Measurements from ENCODE around the gene EEPD1. TPM values are rescaled to one million over a fixed set of nuclear protein-coding genes. Genes with fewer than 3 reads are reported as not detected.

EEPD1 gene
- total RNA-seq, 2 experiments from 2014 or later = 2.6 TPM

DNA sequence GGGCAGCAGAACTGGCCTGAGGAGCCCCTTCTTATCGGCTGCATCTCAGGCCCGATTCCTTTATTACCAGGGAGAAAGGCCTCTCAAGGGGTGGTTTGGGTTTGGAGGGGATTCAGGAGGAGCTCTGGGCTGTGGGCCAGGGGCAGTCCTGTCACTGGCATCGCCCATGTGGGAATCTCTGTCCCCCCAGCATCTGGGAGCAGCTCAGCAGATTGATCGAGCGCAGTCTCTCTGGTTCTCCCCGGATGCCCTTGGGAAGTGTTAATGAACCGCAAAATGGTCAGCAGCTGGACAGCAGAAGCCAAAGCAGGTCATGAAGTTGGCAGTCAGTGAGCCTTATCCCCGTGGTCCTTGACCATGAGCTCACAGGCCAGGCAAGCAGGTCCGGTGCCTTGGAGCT, 132.2 kb downstream of the EEPD1 start:
- DNase-seq (no peak), ATAC-seq (no peak)
- Mint-ChIP-seq H3K36me3 (ENCODE audit: low read depth) (peaks cover 4% of the 10 kb centered on the region), H3K4me3 (no peak overlapping the region), H3K4me1 (ENCODE audit: low read depth) (peaks cover 62% of the 10 kb centered on the region), H3K9me3 (ENCODE audit: insufficient read depth) (no peaks in the 10 kb centered on the region), H3K27ac (no peak overlapping the region), H3K27me3 (ENCODE audit: low read depth) (peaks cover 4% of the 10 kb centered on the region)
- ChIA-PET CTCF (interaction anchor here (0.9 to 2.9 kb wide), 4 partner anchors 34 to 378 kb away, joined by 3 to 11 read pairs (median 4); no protein-coding TSS in a partner anchor), POLR2A (interaction anchor here (1.3 kb wide), 1 partner anchor 8 kb away, joined by 4 read pairs; no protein-coding TSS in a partner anchor)

DNA sequence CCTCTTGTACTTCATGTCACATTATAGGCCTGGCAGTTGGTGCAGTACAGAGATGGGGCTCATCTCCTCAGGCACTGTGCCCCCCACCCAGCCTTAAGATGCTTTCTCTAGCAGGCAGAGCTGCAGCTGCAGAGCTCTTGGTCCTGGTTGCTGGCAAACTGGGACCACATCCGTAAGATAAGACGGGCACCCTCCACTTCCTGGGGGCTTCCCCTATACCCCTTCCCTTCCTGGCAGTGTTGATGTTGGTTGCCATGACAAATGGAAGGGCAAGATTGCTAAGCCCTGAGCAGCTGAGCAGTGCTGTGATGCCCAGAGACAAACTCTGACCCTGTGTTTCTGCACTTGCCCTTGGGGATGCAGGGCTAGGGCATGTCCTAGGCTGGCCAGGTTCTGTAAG, 133.2 kb downstream of the EEPD1 start:
- Mint-ChIP-seq H3K27me3 (ENCODE audit: low read depth) (peaks cover 3% of the 10 kb centered on the region), H3K27ac (peak overlapping the region; percentile 93), H3K4me3 (peak overlapping the region; percentile 58), H3K9me3 (ENCODE audit: insufficient read depth) (no peaks in the 10 kb centered on the region), H3K36me3 (ENCODE audit: low read depth) (peaks cover 4% of the 10 kb centered on the region), H3K4me1 (ENCODE audit: low read depth) (peaks cover 62% of the 10 kb centered on the region)
- peak; percentile 73 for ATAC-seq
- CTCF ChIA-PET = interaction anchor here (0.6 to 6.9 kb wide), 3 partner anchors 33 to 301 kb away, joined by 3 to 91 read pairs (median 11); no protein-coding TSS in a partner anchor
- POLR2A ChIA-PET = interaction anchor here (1.3 to 1.8 kb wide), 2 partner anchors 9 to 485 kb away, joined by 4 to 8 read pairs; partner anchors contain the start of gene SEPTIN7
- peak; percentile 71 for DNase-seq

DNA sequence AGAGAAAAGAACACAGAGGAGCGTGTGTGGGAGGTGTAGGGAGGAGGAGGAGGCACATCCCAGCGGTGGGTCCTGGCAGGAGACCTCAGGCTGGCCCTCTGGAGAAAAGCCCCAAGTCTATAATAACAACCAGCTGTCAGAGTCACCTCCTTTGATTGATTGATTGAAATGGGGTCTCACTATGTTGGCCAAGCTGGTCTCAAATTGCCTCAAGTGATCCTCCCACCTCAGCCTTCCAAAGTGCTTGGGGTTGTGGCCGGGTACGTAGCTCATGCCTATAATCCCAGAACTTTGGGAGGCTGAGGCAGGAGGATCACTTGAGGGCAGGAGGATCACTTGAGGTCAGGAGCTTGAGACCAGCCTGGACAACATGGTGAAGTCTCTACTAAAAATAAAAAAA, 133.6 kb downstream of the EEPD1 start:
- Mint-ChIP-seq H3K27me3 (ENCODE audit: low read depth) (no peaks in the 10 kb centered on the region), H3K9me3 (ENCODE audit: insufficient read depth) (no peaks in the 10 kb centered on the region), H3K4me3 (peak overlapping the region; percentile 58), H3K4me1 (ENCODE audit: low read depth) (peaks cover 64% of the 10 kb centered on the region), H3K27ac (peak overlapping the region; percentile 93), H3K36me3 (ENCODE audit: low read depth) (peaks cover 4% of the 10 kb centered on the region)
- ChIA-PET CTCF (interaction anchor here (0.6 to 6.9 kb wide), 4 partner anchors 32 to 301 kb away, joined by 3 to 91 read pairs (median 8); no protein-coding TSS in a partner anchor), POLR2A (interaction anchor here (1.3 to 1.8 kb wide), 3 partner anchors 9 to 486 kb away, joined by 3 to 8 read pairs (median 4); partner anchors contain the start of gene SEPTIN7)
- DNase-seq = no peak
- ATAC-seq = no peak

DNA sequence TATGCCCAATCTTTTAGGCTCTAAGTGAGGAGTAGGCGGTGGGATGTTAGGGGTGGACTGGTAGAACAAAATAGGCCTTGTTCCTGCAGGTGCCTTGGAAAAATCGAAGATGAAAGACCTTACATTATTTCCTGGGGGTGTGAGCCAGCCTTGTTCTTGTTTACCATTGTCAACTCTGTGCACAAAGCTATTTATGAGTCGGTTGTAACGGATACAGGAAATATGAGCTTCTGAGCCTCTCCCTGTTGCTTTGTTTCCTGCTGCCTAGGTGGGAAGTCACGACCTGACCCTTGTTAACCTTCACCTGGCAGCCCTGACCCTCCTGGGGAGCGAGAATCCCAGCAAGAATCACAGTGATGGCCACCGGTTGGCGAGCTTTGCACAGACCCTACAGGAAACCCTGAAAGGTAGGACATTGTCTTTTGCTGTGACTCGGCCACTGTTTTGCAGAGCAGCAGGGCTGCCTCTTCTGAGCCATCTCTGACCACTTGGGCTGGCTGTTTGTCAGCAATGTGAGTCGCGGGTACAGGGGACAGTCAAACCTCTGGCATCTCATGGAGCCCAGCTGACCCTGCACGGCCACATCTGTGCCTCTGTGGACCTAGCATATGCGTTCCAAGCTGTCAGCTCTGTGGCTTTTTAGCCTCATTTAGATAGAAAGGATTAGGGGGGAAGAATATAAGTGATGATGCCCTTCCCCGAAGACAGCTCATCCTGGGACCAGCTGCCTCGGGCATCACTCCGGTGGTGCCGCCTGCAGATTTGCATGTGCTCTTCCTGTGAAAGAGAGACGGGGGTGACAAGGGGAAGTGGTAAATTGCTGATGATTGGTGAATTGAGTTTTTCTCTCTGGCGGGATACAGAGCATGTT, 134.6 kb downstream of the EEPD1 start:
- peaks cover 70% of the 10 kb centered on the region for H3K4me1 Mint-ChIP-seq (ENCODE audit: low read depth)
- H3K36me3 Mint-ChIP-seq (ENCODE audit: low read depth) = peaks cover 4% of the 10 kb centered on the region
- H3K27me3 Mint-ChIP-seq (ENCODE audit: low read depth) = no peaks in the 10 kb centered on the region
- peak overlapping the region; percentile 93 for H3K27ac Mint-ChIP-seq
- no peaks in the 10 kb centered on the region for H3K9me3 Mint-ChIP-seq (ENCODE audit: insufficient read depth)
- peak; percentile 38 for ATAC-seq
- H3K4me3 Mint-ChIP-seq = peak overlapping the region; percentile 67
- POLR2A ChIA-PET = interaction anchor here (1.4 to 1.8 kb wide), 2 partner anchors 302 to 487 kb away, joined by 3 to 8 read pairs; partner anchors contain the start of gene SEPTIN7
- CTCF ChIA-PET = interaction anchor here (0.8 to 6.9 kb wide), 6 partner anchors 8 to 370 kb away, joined by 3 to 91 read pairs (median 5); no protein-coding TSS in a partner anchor
- DNase-seq = peak; percentile 44

DNA sequence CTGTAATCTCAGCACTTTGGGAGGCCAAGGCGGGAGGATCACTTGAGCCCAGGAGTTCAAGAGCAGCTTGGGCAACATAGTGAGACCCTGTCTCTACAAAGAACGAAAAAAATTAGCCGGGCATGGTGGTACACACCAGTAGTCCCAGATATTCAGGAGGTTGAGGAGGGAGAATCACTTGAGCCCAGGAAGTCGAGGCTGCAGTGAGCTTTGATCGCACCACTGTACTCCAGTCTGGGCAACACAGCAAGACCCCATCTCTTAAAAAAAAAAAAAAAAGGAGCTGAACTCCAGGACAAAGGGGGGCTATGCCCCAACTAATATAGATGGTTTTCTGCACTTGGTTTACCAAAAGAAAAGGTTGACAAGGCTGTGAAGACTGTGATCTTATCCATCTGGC, 135.4 kb downstream of the EEPD1 start:
- H3K27ac Mint-ChIP-seq = peak overlapping the region; percentile 93
- CTCF ChIA-PET = interaction anchor here (0.8 to 6.9 kb wide), 5 partner anchors 8 to 371 kb away, joined by 3 to 91 read pairs (median 5); no protein-coding TSS in a partner anchor
- H3K36me3 Mint-ChIP-seq (ENCODE audit: low read depth) = peaks cover 4% of the 10 kb centered on the region
- POLR2A ChIA-PET = no interaction called here
- no peaks in the 10 kb centered on the region for H3K27me3 Mint-ChIP-seq (ENCODE audit: low read depth)
- no peak for ATAC-seq
- peak overlapping the region; percentile 67 for H3K4me3 Mint-ChIP-seq
- H3K9me3 Mint-ChIP-seq (ENCODE audit: insufficient read depth) = no peaks in the 10 kb centered on the region
- DNase-seq = no peak
- peaks cover 64% of the 10 kb centered on the region for H3K4me1 Mint-ChIP-seq (ENCODE audit: low read depth)

DNA sequence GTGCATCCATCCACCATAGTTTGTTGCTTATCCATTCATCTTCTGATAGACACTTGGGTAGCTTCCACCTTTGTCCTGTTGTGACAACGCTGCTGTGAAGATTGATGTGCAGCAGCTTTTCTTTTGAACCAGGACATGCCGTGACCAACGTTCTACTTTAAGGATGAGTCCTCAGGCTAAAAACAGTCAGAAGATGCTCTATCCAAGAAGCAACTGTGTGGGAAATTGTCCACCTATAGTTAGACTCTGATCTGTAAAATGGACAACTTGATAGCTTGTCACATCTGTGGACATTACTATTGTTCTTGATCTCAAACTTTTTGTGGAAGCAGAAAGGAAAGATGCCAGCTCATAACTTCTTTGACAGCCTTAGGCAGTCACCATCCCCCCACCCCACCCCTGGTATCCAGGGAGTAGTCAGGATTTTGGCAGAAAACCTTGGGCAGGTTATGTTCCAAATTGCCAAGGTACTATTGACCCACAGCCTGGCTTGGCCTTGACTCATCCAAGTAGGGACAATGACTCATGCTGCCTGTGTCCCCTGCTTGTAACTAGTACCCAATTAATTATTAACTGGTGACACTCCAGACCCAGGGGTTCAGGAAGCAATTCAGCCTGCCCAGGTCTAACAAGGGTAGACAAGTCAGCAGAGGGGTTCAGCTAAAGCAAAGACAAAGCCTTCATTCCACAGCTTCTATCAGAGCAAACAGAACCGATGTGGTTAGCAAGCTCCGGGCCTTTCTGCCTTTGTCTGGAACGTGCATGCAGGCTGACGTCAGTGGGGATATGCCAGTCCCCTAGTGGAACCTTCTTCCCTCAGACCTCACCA, 137.0 kb downstream of the EEPD1 start:
- POLR2A ChIA-PET = no interaction called here
- H3K9me3 Mint-ChIP-seq (ENCODE audit: insufficient read depth) = no peaks in the 10 kb centered on the region
- ATAC-seq = no peak
- no peak for DNase-seq
- H3K27ac Mint-ChIP-seq = no peak overlapping the region
- H3K4me3 Mint-ChIP-seq = no peak overlapping the region
- CTCF ChIA-PET = interaction anchor here (1.0 to 6.9 kb wide), 8 partner anchors 17 to 379 kb away, joined by 3 to 91 read pairs (median 6); no protein-coding TSS in a partner anchor
- peaks cover 4% of the 10 kb centered on the region for H3K36me3 Mint-ChIP-seq (ENCODE audit: low read depth)
- H3K4me1 Mint-ChIP-seq (ENCODE audit: low read depth) = peaks cover 49% of the 10 kb centered on the region
- H3K27me3 Mint-ChIP-seq (ENCODE audit: low read depth) = no peaks in the 10 kb centered on the region

DNA sequence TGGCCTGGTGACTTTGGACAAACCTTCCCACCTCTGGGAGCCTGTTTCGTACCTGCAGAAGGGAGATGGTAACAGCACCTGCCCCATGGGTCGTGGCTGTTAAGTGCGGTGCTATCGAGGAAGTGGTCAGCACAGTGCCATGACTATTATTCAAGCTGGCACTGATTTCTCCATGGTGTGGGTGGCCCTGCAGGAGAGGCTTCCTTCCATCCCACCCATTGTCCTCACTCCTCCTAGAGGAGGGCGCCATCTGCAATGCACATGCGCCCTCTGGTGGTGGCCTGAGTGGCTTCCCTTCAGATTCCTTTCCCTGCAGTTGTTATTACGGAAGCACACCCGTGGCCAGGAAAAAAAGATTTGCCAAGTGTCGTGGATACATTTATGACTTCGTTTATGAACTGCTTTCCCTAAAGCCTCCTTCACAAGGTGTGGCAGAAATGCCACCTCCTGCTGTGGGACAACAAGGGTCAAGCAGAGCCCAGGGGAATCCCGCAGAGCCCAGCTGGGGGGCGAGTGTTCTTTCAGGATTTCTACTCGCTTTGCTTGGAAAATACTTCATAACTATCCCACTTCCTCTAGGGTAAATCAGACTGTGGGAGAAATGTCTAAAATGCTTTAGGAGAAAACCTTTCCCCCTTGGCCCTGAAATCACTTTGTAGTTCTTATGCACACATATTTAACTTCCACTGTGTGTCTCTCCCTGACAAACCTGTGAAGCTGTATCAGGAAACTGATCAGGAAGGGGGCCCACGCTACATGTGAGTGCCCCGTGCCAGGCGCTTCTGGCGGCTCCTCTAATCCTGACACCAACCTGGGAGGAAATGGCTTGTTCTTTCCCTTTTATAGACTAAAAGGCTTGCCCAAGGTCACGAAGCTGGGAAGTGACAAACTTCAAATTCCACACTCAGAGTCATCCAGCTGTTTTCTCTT, 138.6 kb downstream of the EEPD1 start:
- H3K4me3 Mint-ChIP-seq = peak overlapping the region; percentile 27
- H3K27me3 Mint-ChIP-seq (ENCODE audit: low read depth) = no peaks in the 10 kb centered on the region
- CTCF ChIA-PET = interaction anchor here (0.9 to 6.9 kb wide), 10 partner anchors 10 to 316 kb away, joined by 3 to 91 read pairs (median 6); no protein-coding TSS in a partner anchor
- POLR2A ChIA-PET = no interaction called here
- ATAC-seq = peak; percentile 61
- peak; percentile 76 for DNase-seq
- peaks cover 34% of the 10 kb centered on the region for H3K4me1 Mint-ChIP-seq (ENCODE audit: low read depth)
- no peak overlapping the region for H3K27ac Mint-ChIP-seq
- no peaks in the 10 kb centered on the region for H3K9me3 Mint-ChIP-seq (ENCODE audit: insufficient read depth)
- H3K36me3 Mint-ChIP-seq (ENCODE audit: low read depth) = peaks cover 2% of the 10 kb centered on the region

DNA sequence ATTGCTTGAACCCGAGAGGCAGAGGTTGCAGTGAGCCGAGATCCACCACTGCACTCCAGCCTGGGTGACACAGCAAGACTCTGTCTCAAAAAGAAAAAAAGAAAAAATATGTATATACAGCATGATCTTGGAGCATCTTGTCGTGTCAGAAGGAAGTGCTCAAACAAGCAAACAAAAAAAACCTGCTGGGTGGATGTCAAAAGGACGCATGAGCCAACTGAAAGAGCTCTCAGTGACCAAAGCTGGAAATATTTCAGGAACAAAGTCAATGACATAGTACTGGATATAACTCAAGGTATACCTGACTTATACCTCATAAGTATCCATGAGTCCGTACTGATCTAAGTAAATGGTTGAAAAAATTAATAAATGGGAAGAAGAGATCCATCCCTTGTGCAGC, 142.0 kb downstream of the EEPD1 start:
- Mint-ChIP-seq H3K27ac (no peak overlapping the region), H3K27me3 (ENCODE audit: low read depth) (no peaks in the 10 kb centered on the region), H3K4me3 (no peak overlapping the region), H3K4me1 (ENCODE audit: low read depth) (peaks cover 15% of the 10 kb centered on the region), H3K36me3 (ENCODE audit: low read depth) (no peaks in the 10 kb centered on the region), H3K9me3 (ENCODE audit: insufficient read depth) (no peaks in the 10 kb centered on the region)
- CTCF ChIA-PET = interaction anchor here (1.0 to 1.3 kb wide), 2 partner anchors 11 to 24 kb away, joined by 3 read pairs; no protein-coding TSS in a partner anchor
- no peak for ATAC-seq
- DNase-seq = no peak
- POLR2A ChIA-PET = no interaction called here

DNA sequence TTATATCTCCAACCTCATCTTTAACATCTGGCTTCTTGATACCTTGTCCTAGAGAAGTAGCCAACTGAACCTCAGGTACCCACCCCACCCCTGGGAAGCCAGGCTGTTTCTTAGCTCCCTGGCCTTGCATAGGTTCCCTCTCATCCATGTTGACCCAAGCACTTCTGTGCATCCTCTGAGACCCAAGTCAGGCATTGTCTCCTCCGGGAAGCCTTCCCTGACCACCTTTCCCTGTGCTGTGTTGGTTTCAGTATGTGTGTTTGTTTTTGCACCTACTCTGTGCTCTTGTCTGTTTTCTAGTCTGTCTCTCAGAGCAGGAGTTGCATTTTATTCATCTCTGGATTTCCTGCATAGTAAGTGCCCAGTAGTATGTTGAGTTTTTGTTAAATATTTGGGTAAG, 143.2 kb downstream of the EEPD1 start:
- Mint-ChIP-seq H3K4me3 (no peak overlapping the region), H3K27ac (no peak overlapping the region), H3K4me1 (ENCODE audit: low read depth) (peaks cover 15% of the 10 kb centered on the region), H3K9me3 (ENCODE audit: insufficient read depth) (no peaks in the 10 kb centered on the region), H3K27me3 (ENCODE audit: low read depth) (no peaks in the 10 kb centered on the region), H3K36me3 (ENCODE audit: low read depth) (no peaks in the 10 kb centered on the region)
- ATAC-seq (no peak), DNase-seq (no peak)
- CTCF ChIA-PET = interaction anchor here (1.3 kb wide), 1 partner anchor 9 kb away, joined by 3 read pairs; no protein-coding TSS in a partner anchor
- POLR2A ChIA-PET = no interaction called here

DNA sequence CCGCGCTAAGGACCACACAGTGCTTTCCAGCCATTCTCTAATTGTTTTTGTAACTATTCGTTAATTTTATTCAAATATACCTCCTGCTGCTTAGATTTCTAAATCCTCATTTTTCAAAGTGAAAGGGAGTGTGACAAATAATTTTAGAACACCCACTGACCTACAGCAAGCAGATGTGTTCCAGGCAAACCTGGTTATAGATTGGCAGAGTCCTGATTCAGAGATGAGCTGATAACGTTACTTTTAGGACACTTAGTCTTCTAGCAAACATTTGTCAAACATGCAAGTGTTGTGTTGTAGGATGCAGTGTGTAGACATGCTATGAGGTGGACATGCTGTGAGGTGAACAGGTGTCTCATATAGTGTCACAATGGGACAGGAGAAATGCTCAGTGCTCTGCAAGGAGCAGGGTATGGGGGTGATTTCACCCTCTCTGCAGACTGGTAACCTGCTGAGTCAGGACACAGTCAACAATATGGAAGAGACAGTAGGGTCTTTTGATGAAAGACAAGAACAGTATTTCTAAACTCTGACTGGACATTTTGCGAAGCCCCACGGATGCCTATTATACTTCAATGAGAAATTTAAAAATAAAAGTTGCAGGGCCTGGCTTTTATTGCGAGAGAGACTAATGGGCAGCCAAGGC, 144.4 kb downstream of the EEPD1 start:
- no peak overlapping the region for H3K27ac Mint-ChIP-seq
- no peak overlapping the region for H3K4me3 Mint-ChIP-seq

More for the DNA sequence above, 144.4 kb downstream of the EEPD1 start:
- no peaks in the 10 kb centered on the region for H3K27me3 Mint-ChIP-seq (ENCODE audit: low read depth)
- peaks cover 3% of the 10 kb centered on the region for H3K4me1 Mint-ChIP-seq (ENCODE audit: low read depth)
- POLR2A ChIA-PET = no interaction called here
- no peaks in the 10 kb centered on the region for H3K36me3 Mint-ChIP-seq (ENCODE audit: low read depth)
- no peaks in the 10 kb centered on the region for H3K9me3 Mint-ChIP-seq (ENCODE audit: insufficient read depth)
- DNase-seq (no peak), ATAC-seq (no peak)
- CTCF ChIA-PET = no interaction called here
